Tibial nerve (tissue), 4 donors: ENCODE results near the gene WNT9A.

Source experiments
- EP300 ChIP-seq, 2 donors: sonication (generic); formaldehyde crosslinking; IDR thresholded peaks; one replicate each; pipeline ENCODE4 v1.6.1; 2017; ENCODE audit warnings: antibody characterized with exemption in 2 of 2, mild to moderate bottlenecking in 1 of 2
- POLR2A ChIP-seq, 2 donors: fragments of 450-650 bp; IDR thresholded peaks; one replicate each; pipeline ENCODE4 v1.6.1; 2017; ENCODE audit warnings: antibody characterized with exemption in 2 of 2, mild to moderate bottlenecking in 2 of 2, moderate library complexity in 2 of 2
- TF ChIP-seq, protein P1 (sequence below), 5 experiments: fragments of 200-600 bp in 3 of 5; fragments of 450-650 bp in 2 of 5; sonication (generic) in 3 of 5; IDR thresholded peaks; one replicate each; pipeline ENCODE4 v1.5.1; 2016 to 2019; ENCODE audit warnings: antibody characterized with exemption in 5 of 5, mild to moderate bottlenecking in 3 of 5, moderate library complexity in 2 of 5

- TF ChIP-seq, protein P1, sequence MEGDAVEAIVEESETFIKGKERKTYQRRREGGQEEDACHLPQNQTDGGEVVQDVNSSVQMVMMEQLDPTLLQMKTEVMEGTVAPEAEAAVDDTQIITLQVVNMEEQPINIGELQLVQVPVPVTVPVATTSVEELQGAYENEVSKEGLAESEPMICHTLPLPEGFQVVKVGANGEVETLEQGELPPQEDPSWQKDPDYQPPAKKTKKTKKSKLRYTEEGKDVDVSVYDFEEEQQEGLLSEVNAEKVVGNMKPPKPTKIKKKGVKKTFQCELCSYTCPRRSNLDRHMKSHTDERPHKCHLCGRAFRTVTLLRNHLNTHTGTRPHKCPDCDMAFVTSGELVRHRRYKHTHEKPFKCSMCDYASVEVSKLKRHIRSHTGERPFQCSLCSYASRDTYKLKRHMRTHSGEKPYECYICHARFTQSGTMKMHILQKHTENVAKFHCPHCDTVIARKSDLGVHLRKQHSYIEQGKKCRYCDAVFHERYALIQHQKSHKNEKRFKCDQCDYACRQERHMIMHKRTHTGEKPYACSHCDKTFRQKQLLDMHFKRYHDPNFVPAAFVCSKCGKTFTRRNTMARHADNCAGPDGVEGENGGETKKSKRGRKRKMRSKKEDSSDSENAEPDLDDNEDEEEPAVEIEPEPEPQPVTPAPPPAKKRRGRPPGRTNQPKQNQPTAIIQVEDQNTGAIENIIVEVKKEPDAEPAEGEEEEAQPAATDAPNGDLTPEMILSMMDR (IDR thresholded peaks at IDR 0.05), result no peak
- TF ChIP-seq EP300 (IDR thresholded peaks at IDR 0.05), result no peak
- TF ChIP-seq POLR2A (IDR thresholded peaks at IDR 0.05), result no peak
These were observed 43.0 kb downstream of the WNT9A start for GRCh38 chr1:227904541-227905335.
